IMR-90 (cell line): ENCODE measurements around the gene PLSCR3.

ENCODE experiments used
- MAFK ChIP-seq: IDR thresholded peaks from 2 replicates; pipeline ENCODE4 v1.6.1; 2012; ENCODE audit warnings: low read depth, low read length, improper control_type of control experiment
- POLR2A ChIP-seq: IDR thresholded peaks from 2 replicates; pipeline ENCODE4 v1.6.1; 2012; ENCODE audit warnings: mild to moderate bottlenecking, low read depth, low read length
- TF ChIP-seq, protein P1 (sequence below): conservative IDR thresholded peaks from 2 replicates; pipeline ENCODE4 v1.5.1; 2012; ENCODE audit warnings: mild to moderate bottlenecking, low read depth, low read length, improper control_type of control experiment

DNA sequence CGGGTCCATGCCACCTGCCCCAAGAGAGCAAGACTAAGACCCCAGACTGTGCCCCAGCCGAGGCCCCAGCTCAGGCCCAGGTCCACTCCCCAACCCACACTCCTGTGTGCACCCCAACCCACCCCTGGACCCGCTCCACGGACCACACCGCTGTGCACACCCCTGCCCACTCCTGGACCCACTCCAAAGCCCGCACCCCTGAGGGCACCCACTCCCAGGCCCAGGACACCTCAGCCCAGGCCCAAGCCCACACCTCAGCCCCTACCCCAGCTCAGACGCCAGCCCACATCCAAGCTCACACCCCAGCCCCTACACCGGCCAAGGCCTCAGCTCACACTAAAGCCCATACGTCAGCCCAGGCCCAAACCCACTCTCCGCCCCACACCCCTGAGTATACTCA, 35.4 kb upstream of the PLSCR3 start:
- TF ChIP-seq, protein P1, sequence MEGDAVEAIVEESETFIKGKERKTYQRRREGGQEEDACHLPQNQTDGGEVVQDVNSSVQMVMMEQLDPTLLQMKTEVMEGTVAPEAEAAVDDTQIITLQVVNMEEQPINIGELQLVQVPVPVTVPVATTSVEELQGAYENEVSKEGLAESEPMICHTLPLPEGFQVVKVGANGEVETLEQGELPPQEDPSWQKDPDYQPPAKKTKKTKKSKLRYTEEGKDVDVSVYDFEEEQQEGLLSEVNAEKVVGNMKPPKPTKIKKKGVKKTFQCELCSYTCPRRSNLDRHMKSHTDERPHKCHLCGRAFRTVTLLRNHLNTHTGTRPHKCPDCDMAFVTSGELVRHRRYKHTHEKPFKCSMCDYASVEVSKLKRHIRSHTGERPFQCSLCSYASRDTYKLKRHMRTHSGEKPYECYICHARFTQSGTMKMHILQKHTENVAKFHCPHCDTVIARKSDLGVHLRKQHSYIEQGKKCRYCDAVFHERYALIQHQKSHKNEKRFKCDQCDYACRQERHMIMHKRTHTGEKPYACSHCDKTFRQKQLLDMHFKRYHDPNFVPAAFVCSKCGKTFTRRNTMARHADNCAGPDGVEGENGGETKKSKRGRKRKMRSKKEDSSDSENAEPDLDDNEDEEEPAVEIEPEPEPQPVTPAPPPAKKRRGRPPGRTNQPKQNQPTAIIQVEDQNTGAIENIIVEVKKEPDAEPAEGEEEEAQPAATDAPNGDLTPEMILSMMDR = no peak
- TF ChIP-seq MAFK = no peak
- no peak for TF ChIP-seq POLR2A
